H9 (cell line): ENCODE results near the gene ZNF609. TPM values are rescaled to one million over a fixed set of nuclear protein-coding genes. Genes with fewer than 3 reads are reported as not detected.

ENCODE experiments used
- DNase-seq: peaks from one replicate; pipeline ENCODE4 v3.0.0-alpha.2; 2017
- H2AFZ ChIP-seq: one replicate; pipeline ENCODE4 v1.6.1; 2013; ENCODE audit warnings: mild to moderate bottlenecking, low read length, control low read depth, moderate library complexity
- H2AK5ac ChIP-seq: 2 replicates; pipeline ENCODE4 v1.6.1; 2013; ENCODE audit warnings: low read length, control low read depth, mixed read lengths; ENCODE audit not compliant: insufficient read length
- H2BK120ac ChIP-seq: one replicate; pipeline ENCODE4 v1.6.1; 2013; ENCODE audit warnings: low read depth, mild to moderate bottlenecking, low read length, control low read depth, inconsistent platforms; ENCODE audit not compliant: poor library complexity, severe bottlenecking
- H2BK12ac ChIP-seq: 2 replicates; pipeline ENCODE4 v1.6.1; 2013; ENCODE audit warnings: low read length, control low read depth, mixed read lengths, low read depth; ENCODE audit not compliant: insufficient read length
- H2BK15ac ChIP-seq: 2 replicates; pipeline ENCODE4 v1.6.1; 2013; ENCODE audit warnings: low read depth, low read length, control low read depth
- H2BK20ac ChIP-seq: one replicate; pipeline ENCODE4 v1.6.1; 2013; ENCODE audit warnings: low read depth, mild to moderate bottlenecking, low read length, control low read depth, inconsistent platforms; ENCODE audit not compliant: poor library complexity, severe bottlenecking
- H2BK5ac ChIP-seq: 2 replicates; pipeline ENCODE4 v1.6.1; 2013; ENCODE audit warnings: low read length, control low read depth, mixed read lengths; ENCODE audit not compliant: insufficient read length
- H3K14ac ChIP-seq: 2 replicates; pipeline ENCODE4 v1.6.1; 2013; ENCODE audit warnings: low read length, control low read depth; ENCODE audit not compliant: insufficient read depth
- H3K18ac ChIP-seq: 2 replicates; pipeline ENCODE4 v1.6.1; 2013; ENCODE audit warnings: low read depth, mild to moderate bottlenecking, mixed read lengths, low read length, control low read depth; ENCODE audit not compliant: insufficient read length
- H3K23ac ChIP-seq: 2 replicates; pipeline ENCODE4 v1.6.1; 2013; ENCODE audit warnings: low read length, control low read depth, mixed read lengths, low read depth; ENCODE audit not compliant: insufficient read length
- H3K23me2 ChIP-seq: 2 replicates; pipeline ENCODE4 v1.6.1; 2013; ENCODE audit warnings: low read depth, mild to moderate bottlenecking, mixed read lengths, low read length, control low read depth; ENCODE audit not compliant: insufficient read length, poor library complexity, severe bottlenecking
- H3K27ac ChIP-seq: 2 replicates; pipeline ENCODE4 v1.5.1; 2013; ENCODE audit warnings: low read length, control low read depth, mixed read lengths, low read depth; ENCODE audit not compliant: insufficient read length
- H3K27me3 ChIP-seq: 2 replicates; pipeline ENCODE4 v1.6.1; 2013; ENCODE audit warnings: low read length, control low read depth, inconsistent platforms; ENCODE audit not compliant: insufficient read depth
- H3K4ac ChIP-seq: 2 replicates; pipeline ENCODE4 v1.6.1; 2013; ENCODE audit warnings: low read depth, mild to moderate bottlenecking, control low read depth, inconsistent platforms, low read length, moderate library complexity
- H3K4me1 ChIP-seq: 2 replicates; pipeline ENCODE4 v1.6.1; 2013; ENCODE audit warnings: low read length, control low read depth, inconsistent platforms; ENCODE audit not compliant: insufficient read depth
- H3K4me2 ChIP-seq: 2 replicates; pipeline ENCODE4 v1.6.1; 2013; ENCODE audit warnings: low read length, control low read depth, mixed read lengths; ENCODE audit not compliant: insufficient read length, insufficient read depth
- H3K56ac ChIP-seq: 2 replicates; pipeline ENCODE4 v1.6.1; 2013; ENCODE audit warnings: low read depth, mild to moderate bottlenecking, mixed read lengths, low read length, control low read depth; ENCODE audit not compliant: insufficient read length
- H3K79me1 ChIP-seq: 2 replicates; pipeline ENCODE4 v1.6.1; 2013; ENCODE audit warnings: low read depth, mild to moderate bottlenecking, moderate library complexity, low read length, control low read depth, inconsistent platforms; ENCODE audit not compliant: insufficient read depth, poor library complexity, severe bottlenecking
- H3K79me2 ChIP-seq: 2 replicates; pipeline ENCODE4 v1.6.1; 2013; ENCODE audit warnings: low read length, control low read depth, inconsistent platforms; ENCODE audit not compliant: insufficient read depth
- H3K9ac ChIP-seq: 2 replicates; pipeline ENCODE4 v1.6.1; 2013; ENCODE audit warnings: low read length, control low read depth, mixed read lengths; ENCODE audit not compliant: insufficient read length; ENCODE audit errors: extremely low read depth
- H3K9me3 ChIP-seq: one replicate; pipeline ENCODE4 v1.6.1; 2013; ENCODE audit warnings: low read depth, low read length, inconsistent platforms; ENCODE audit not compliant: control insufficient read depth
- H3T11ph ChIP-seq: one replicate; pipeline ENCODE4 v1.6.1; 2013; ENCODE audit warnings: mild to moderate bottlenecking, low read length, control low read depth, inconsistent platforms
- H4K20me1 ChIP-seq: one replicate; pipeline ENCODE4 v1.6.1; 2013; ENCODE audit not compliant: control insufficient read depth, insufficient read length, insufficient read depth
- H4K5ac ChIP-seq: 2 replicates; pipeline ENCODE4 v1.6.1; 2013; ENCODE audit warnings: low read depth, mild to moderate bottlenecking, mixed read lengths, low read length, control low read depth; ENCODE audit not compliant: insufficient read length
- H4K8ac ChIP-seq: replicated peaks from 2 replicates; pipeline ENCODE4 v1.6.1; 2013; ENCODE audit warnings: low read length, control low read depth, mixed read lengths, low read depth; ENCODE audit not compliant: insufficient read length
- H4K91ac ChIP-seq: 2 replicates; pipeline ENCODE4 v1.6.1; 2013; ENCODE audit warnings: low read depth, mild to moderate bottlenecking, moderate library complexity, mixed read lengths, low read length, control low read depth; ENCODE audit not compliant: insufficient read length
- H3K27ac Mint-ChIP-seq, 3 experiments: 2 replicates in 2 of 3; 3 replicates in 1 of 3; pipeline ENCODE4 v1.8.0; 2020 to 2021; ENCODE audit warnings: mixed read lengths in 3 of 3, mild to moderate bottlenecking in 1 of 3, moderate library complexity in 1 of 3
- H3K27me3 Mint-ChIP-seq: 2 replicates; pipeline ENCODE4 v1.8.0; 2021; ENCODE audit warnings: low read depth, mild to moderate bottlenecking, moderate library complexity, mixed read lengths
- H3K36me3 Mint-ChIP-seq, 3 experiments: 2 replicates in 2 of 3; 3 replicates in 1 of 3; pipeline ENCODE4 v1.8.0; 2020 to 2021; ENCODE audit warnings: low read depth in 3 of 3, mixed read lengths in 3 of 3; ENCODE audit not compliant: insufficient read depth in 1 of 3
- H3K4me1 Mint-ChIP-seq, 2 experiments: 2 replicates each; pipeline ENCODE4 v1.8.0; 2020; ENCODE audit warnings: mixed read lengths in 2 of 2
- H3K4me3 Mint-ChIP-seq, 2 experiments: 2 replicates in 1 of 2; 3 replicates in 1 of 2; pipeline ENCODE4 v1.8.0; 2020 to 2021; ENCODE audit warnings: mild to moderate bottlenecking in 2 of 2, mixed read lengths in 2 of 2, moderate library complexity in 1 of 2
- H3K9me3 Mint-ChIP-seq, 2 experiments: 2 replicates in 1 of 2; 3 replicates in 1 of 2; pipeline ENCODE4 v1.8.0; 2020; ENCODE audit warnings: mild to moderate bottlenecking in 2 of 2, mixed read lengths in 2 of 2, moderate library complexity in 1 of 2
- total RNA-seq: library from RNA; stranded (reverse); gene quantifications from 2 replicates; pipeline ENCODE4 v1.2.1, GENCODE V29; 2021
- TF ChIP-seq, protein P1 (sequence below): fragments of 200-600 bp; sonication (generic); conservative IDR thresholded peaks from 3 replicates; pipeline ENCODE4 v1.8.0; 2021; ENCODE audit warnings: antibody characterized with exemption, mild to moderate bottlenecking

Gene ZNF609
- total RNA-seq, 1 experiment from 2014 or later: 45.3 TPM

GRCh38 chr15:64429448-64429847 is 30.9 kb upstream of the ZNF609 start:
- H4K20me1 ChIP-seq: no peaks in the 10 kb centered on the region
- Mint-ChIP-seq H3K4me3 (no peak overlapping the region), H3K27ac (no peak overlapping the region; a peak in 1 of 7 replicates), H3K36me3 (peaks cover 3 to 30% (median 10%) of the 10 kb centered on the region in 3 experiments; a peak in 4 of 7 replicates), H3K27me3 (peaks cover 7% of the 10 kb centered on the region), H3K4me1 (peaks cover 13 to 14% of the 10 kb centered on the region in 2 experiments), H3K9me3 (no peaks in the 10 kb centered on the region)
- H2BK15ac ChIP-seq: no peak overlapping the region
- H3K79me1 ChIP-seq: no peaks in the 10 kb centered on the region
- no peak overlapping the region for H3K27ac ChIP-seq
- no peaks in the 10 kb centered on the region for H3K79me2 ChIP-seq
- no peak overlapping the region for H3K14ac ChIP-seq
- H3K56ac ChIP-seq: no peak overlapping the region
- H3K4ac ChIP-seq: no peak overlapping the region
- H3T11ph ChIP-seq: no peak overlapping the region
- H3K9me3 ChIP-seq: no peaks in the 10 kb centered on the region
- H3K4me2 ChIP-seq: no peak overlapping the region
- TF ChIP-seq, protein P1, sequence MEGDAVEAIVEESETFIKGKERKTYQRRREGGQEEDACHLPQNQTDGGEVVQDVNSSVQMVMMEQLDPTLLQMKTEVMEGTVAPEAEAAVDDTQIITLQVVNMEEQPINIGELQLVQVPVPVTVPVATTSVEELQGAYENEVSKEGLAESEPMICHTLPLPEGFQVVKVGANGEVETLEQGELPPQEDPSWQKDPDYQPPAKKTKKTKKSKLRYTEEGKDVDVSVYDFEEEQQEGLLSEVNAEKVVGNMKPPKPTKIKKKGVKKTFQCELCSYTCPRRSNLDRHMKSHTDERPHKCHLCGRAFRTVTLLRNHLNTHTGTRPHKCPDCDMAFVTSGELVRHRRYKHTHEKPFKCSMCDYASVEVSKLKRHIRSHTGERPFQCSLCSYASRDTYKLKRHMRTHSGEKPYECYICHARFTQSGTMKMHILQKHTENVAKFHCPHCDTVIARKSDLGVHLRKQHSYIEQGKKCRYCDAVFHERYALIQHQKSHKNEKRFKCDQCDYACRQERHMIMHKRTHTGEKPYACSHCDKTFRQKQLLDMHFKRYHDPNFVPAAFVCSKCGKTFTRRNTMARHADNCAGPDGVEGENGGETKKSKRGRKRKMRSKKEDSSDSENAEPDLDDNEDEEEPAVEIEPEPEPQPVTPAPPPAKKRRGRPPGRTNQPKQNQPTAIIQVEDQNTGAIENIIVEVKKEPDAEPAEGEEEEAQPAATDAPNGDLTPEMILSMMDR: no peak
- no peaks in the 10 kb centered on the region for H3K4me1 ChIP-seq
- no peak overlapping the region for H2BK120ac ChIP-seq
- H3K23me2 ChIP-seq: no peaks in the 10 kb centered on the region
- no peak overlapping the region for H2BK20ac ChIP-seq
- no peak overlapping the region for H3K18ac ChIP-seq
- no peak for DNase-seq
- no peak overlapping the region for H4K8ac ChIP-seq
- H4K5ac ChIP-seq: no peak overlapping the region
- H3K9ac ChIP-seq: no peak overlapping the region
- H3K23ac ChIP-seq: no peak overlapping the region
- no peak overlapping the region for H2AK5ac ChIP-seq
- H2BK5ac ChIP-seq: no peak overlapping the region
- no peak overlapping the region for H2BK12ac ChIP-seq
- H3K27me3 ChIP-seq: no peaks in the 10 kb centered on the region
- H4K91ac ChIP-seq: no peak overlapping the region
- H2AFZ ChIP-seq: no peak overlapping the region
